ENCODE data around the gene GABBR2.

DNA sequence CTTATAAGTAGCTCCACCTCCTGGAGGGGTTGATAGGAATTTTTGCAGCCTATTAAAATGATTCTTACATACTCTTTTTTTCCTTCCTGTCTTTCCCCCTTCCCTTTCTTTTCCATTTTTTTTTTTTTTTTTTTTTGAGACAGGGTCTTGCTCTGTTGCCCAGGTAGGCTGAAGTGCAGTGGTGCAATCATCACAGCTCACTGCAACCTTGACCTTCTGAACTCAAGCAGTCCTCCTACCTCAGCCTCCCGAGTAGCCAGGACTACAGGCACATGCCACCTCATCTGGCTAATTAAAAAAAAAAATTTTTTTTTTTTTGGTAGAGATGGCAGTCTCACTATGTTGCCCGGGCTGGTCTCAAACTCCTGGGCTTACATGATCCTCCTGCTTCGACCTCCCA lies 448.9 kb downstream of the GABBR2 start:
- TF ChIP-seq, protein P1, sequence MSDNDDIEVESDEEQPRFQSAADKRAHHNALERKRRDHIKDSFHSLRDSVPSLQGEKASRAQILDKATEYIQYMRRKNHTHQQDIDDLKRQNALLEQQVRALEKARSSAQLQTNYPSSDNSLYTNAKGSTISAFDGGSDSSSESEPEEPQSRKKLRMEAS (IDR thresholded peaks at IDR 0.05): no peak
- no peak for TF ChIP-seq TEAD4 (IDR thresholded peaks at IDR 0.05)
- TF ChIP-seq, protein P2, sequence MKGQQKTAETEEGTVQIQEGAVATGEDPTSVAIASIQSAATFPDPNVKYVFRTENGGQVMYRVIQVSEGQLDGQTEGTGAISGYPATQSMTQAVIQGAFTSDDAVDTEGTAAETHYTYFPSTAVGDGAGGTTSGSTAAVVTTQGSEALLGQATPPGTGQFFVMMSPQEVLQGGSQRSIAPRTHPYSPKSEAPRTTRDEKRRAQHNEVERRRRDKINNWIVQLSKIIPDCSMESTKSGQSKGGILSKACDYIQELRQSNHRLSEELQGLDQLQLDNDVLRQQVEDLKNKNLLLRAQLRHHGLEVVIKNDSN (IDR thresholded peaks at IDR 0.05): no peak
- TF ChIP-seq CEBPB (IDR thresholded peaks at IDR 0.05): no peak
- TF ChIP-seq TAF1 (IDR thresholded peaks at IDR 0.05; ENCODE audit: low read depth): no peak
- no peak for TF ChIP-seq TCF12 (IDR thresholded peaks at IDR 0.05; ENCODE audit: low read depth)
- no peak for TF ChIP-seq CREB1 (IDR thresholded peaks at IDR 0.05; ENCODE audit: low read depth)
- TF ChIP-seq YY1 (IDR thresholded peaks at IDR 0.05; ENCODE audit: low read depth): no peak
